Measurements from ENCODE around the gene NLRC4. TPM values are rescaled to one million over a fixed set of nuclear protein-coding genes. Genes with fewer than 3 reads are reported as not detected.

Gene NLRC4
- total and polyA plus RNA-seq, 2 of the 8 experiments (the other 6 are each of a cell fraction or from before 2014, with no cell fraction given) = not detected

- TF ChIP-seq ASH2L (IDR thresholded peaks at IDR 0.05; ENCODE audit: low read length) (no peak), SRF (IDR thresholded peaks at IDR 0.05; ENCODE audit: low read depth, low read length) (no peak), KDM5A (IDR thresholded peaks at IDR 0.05; ENCODE audit: low read length) (no peak), BCL11A (IDR thresholded peaks at IDR 0.05; ENCODE audit: low read depth in 2 of 2, low read length in 2 of 2) (no peak), FOSL1 (IDR thresholded peaks at IDR 0.05; ENCODE audit: insufficient read depth, low read depth, low read length) (no peak), TCF12 (IDR thresholded peaks at IDR 0.05; ENCODE audit: low read depth, low read length) (no peak)
- ChIA-PET POLR2A (ENCODE audit: partially characterized antibody) (interaction anchor here (1.0 kb wide), 1 partner anchor 14 kb away, joined by 3 read pairs; no protein-coding TSS in a partner anchor), CTCF (ENCODE audit: partially characterized antibody) (no interaction called here)
- Histone ChIP-seq H3K36me3 (ENCODE audit: control insufficient read depth in 2 of 4, insufficient read depth in 4 of 4, low read length in 3 of 4) (no peaks in the 10 kb centered on the region), H2BK15ac (ENCODE audit: low read length) (no peak overlapping the region), H3K14ac (ENCODE audit: insufficient read length) (no peak overlapping the region), H4K20me1 (replicated peaks in 1 of 2; ENCODE audit: control insufficient read depth in 1 of 2, insufficient read depth in 2 of 2, low read length in 2 of 2) (no peaks in the 10 kb centered on the region), H4K5ac (ENCODE audit: insufficient read length, low read depth, low read length) (no peak overlapping the region), H3K27ac (ENCODE audit: low read depth, low read length) (no peak overlapping the region), H3K4me3 (ENCODE audit: extremely low read depth in 1 of 4, insufficient read depth in 2 of 4, low read depth in 3 of 4, low read length in 4 of 4) (no peak overlapping the region), H2BK12ac (ENCODE audit: low read depth, low read length) (no peak overlapping the region), H2AK5ac (ENCODE audit: low read depth, low read length) (no peak overlapping the region), H2BK5ac (ENCODE audit: low read depth, low read length) (no peak overlapping the region), H3K18ac (ENCODE audit: extremely low read depth, low read length) (no peak overlapping the region), H3K56ac (replicated peaks; ENCODE audit: insufficient read length, low read depth, low read length) (no peak overlapping the region), H3K9ac (replicated peaks in 1 of 4; ENCODE audit: extremely low read depth in 1 of 4, low read depth in 3 of 4, low read length in 3 of 4) (no peak overlapping the region), H2AFZ (ENCODE audit: low read length) (no peak overlapping the region), H3K79me2 (ENCODE audit: control insufficient read depth in 1 of 2, insufficient read depth in 2 of 2, low read length in 2 of 2) (no peaks in the 10 kb centered on the region), H3K23ac (ENCODE audit: insufficient read length) (no peak overlapping the region), H3K4ac (replicated peaks; ENCODE audit: insufficient read length, low read depth, low read length) (no peak overlapping the region), H3K23me2 (ENCODE audit: low read depth, low read length) (no peaks in the 10 kb centered on the region), H2BK120ac (replicated peaks; ENCODE audit: low read depth, low read length) (no peak overlapping the region), H3K9me3 (ENCODE audit: insufficient read depth in 2 of 2, low read depth in 1 of 2, low read length in 1 of 2) (no peaks in the 10 kb centered on the region), H3K27me3 (replicated peaks in 1 of 4; ENCODE audit: control insufficient read depth in 3 of 4, extremely low read depth in 1 of 4, insufficient read depth in 3 of 4, low read length in 3 of 4) (no peaks in the 10 kb centered on the region), H4K91ac (replicated peaks; ENCODE audit: insufficient read length, low read length) (no peak overlapping the region), H3K4me1 (replicated peaks in 1 of 4; ENCODE audit: control insufficient read depth in 3 of 4, insufficient read depth in 4 of 4, low read length in 3 of 4) (no peaks in the 10 kb centered on the region), H3K79me1 (ENCODE audit: low read depth, low read length) (no peaks in the 10 kb centered on the region), H4K8ac (ENCODE audit: extremely low read depth, insufficient read depth, low read length) (no peak overlapping the region), H2BK20ac (ENCODE audit: low read length) (no peak overlapping the region), H3K4me2 (ENCODE audit: insufficient read depth in 1 of 2, low read depth in 2 of 2, low read length in 2 of 2) (no peak overlapping the region)
- 90% methylated on average over 4 of the region's 4 CpGs; no CpG with 5 or more reads in 1 of the 2 experiments for WGBS, 2 experiments (ENCODE audit: extremely low coverage in 1 of 2, insufficient coverage in 1 of 2, insufficient read length in 1 of 2, insufficient replicate concordance in 2 of 2, low coverage in 1 of 2, low lambda C conversion rate in 2 of 2, missing lambda C conversion rate in 1 of 2)
- no peak for FAIRE-seq
- DNase-seq (ENCODE audit: low read depth in 1 of 2, low spot score in 2 of 2) = no peak
Measured at GRCh38 chr2:32231959-32232358, 32.7 kb downstream of the NLRC4 start.

Measured in H1 (cell line).